Uterus (tissue), 2 donors: ENCODE results near the gene CACNA1B.

ENCODE experiments used
- POLR2A ChIP-seq, 2 donors: fragments of 450-650 bp; IDR thresholded peaks; one replicate each; pipeline ENCODE4 v1.6.1; 2016; ENCODE audit warnings: antibody characterized with exemption in 2 of 2, mild to moderate bottlenecking in 1 of 2, moderate library complexity in 1 of 2
- TF ChIP-seq, protein P1 (sequence below), 4 experiments: fragments of 200-600 bp in 2 of 4; fragments of 450-650 bp in 2 of 4; sonication (generic) in 2 of 4; IDR thresholded peaks; one replicate each; pipeline ENCODE4 v1.5.1; 2016 to 2019; ENCODE audit warnings: antibody characterized with exemption in 4 of 4, mild to moderate bottlenecking in 2 of 4, moderate library complexity in 1 of 4

GRCh38 chr9:138031186-138031585 is 153.6 kb downstream of the CACNA1B start:
- TF ChIP-seq POLR2A (IDR thresholded peaks at IDR 0.05), result no peak
- TF ChIP-seq, protein P1, sequence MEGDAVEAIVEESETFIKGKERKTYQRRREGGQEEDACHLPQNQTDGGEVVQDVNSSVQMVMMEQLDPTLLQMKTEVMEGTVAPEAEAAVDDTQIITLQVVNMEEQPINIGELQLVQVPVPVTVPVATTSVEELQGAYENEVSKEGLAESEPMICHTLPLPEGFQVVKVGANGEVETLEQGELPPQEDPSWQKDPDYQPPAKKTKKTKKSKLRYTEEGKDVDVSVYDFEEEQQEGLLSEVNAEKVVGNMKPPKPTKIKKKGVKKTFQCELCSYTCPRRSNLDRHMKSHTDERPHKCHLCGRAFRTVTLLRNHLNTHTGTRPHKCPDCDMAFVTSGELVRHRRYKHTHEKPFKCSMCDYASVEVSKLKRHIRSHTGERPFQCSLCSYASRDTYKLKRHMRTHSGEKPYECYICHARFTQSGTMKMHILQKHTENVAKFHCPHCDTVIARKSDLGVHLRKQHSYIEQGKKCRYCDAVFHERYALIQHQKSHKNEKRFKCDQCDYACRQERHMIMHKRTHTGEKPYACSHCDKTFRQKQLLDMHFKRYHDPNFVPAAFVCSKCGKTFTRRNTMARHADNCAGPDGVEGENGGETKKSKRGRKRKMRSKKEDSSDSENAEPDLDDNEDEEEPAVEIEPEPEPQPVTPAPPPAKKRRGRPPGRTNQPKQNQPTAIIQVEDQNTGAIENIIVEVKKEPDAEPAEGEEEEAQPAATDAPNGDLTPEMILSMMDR (IDR thresholded peaks at IDR 0.05), result no peak
